HEK293 (cell line): Measurements from ENCODE around the gene TRABD2A.
A peak's percentile ranks its signal among the peaks of the same experiment; 100 is the strongest.

Experiments used
- CTCF ChIA-PET: fragments of 350-600 bp; formaldehyde crosslinking; extraction: SDS; loops from one replicate; lab custom pipeline; 2021; ENCODE audit warnings: antibody characterized with exemption; lab: Yijun Ruan, JAX
- POLR2A ChIA-PET: fragments of 300-600 bp; formaldehyde crosslinking; extraction: SDS; loops from one replicate; lab custom pipeline; 2020; ENCODE audit warnings: antibody characterized with exemption, inconsistent platforms; lab: Yijun Ruan, JAX
- H3K27ac ChIP-seq: fragments of 200-500 bp; sonication (Bioruptor generic); 2 replicates; pipeline ENCODE4 v1.5.1; 2014; ENCODE audit warnings: low read depth, low read length, control low read depth, inconsistent platforms; ENCODE audit errors: extremely low read depth
- H3K36me3 ChIP-seq, 2 experiments: fragments of 200-500 bp in 1 of 2; sonication (Bioruptor generic) in 1 of 2; 1 replicate in 1 of 2; 2 replicates in 1 of 2; pipeline ENCODE4 v1.5.1; 2014 to 2017; ENCODE audit warnings: inconsistent platforms in 2 of 2, low read length in 2 of 2; ENCODE audit not compliant: control insufficient read depth in 2 of 2, insufficient read depth in 1 of 2
- H3K4me1 ChIP-seq: fragments of 200-500 bp; sonication (Bioruptor generic); 2 replicates; pipeline ENCODE4 v1.5.1; 2014; ENCODE audit warnings: mild to moderate bottlenecking, low read length, inconsistent platforms; ENCODE audit not compliant: control insufficient read depth, insufficient read depth
- H3K4me3 ChIP-seq: 2 replicates; pipeline ENCODE4 v1.5.1; 2011; ENCODE audit warnings: low read depth, mild to moderate bottlenecking, control low read depth, low read length, moderate library complexity
- H3K9me3 ChIP-seq: fragments of 200-500 bp; sonication (Bioruptor generic); 2 replicates; pipeline ENCODE4 v1.5.1; 2014; ENCODE audit warnings: low read depth, low read length, inconsistent platforms; ENCODE audit not compliant: control insufficient read depth, insufficient read depth
- HOXA7 ChIP-seq: sonication (generic); formaldehyde crosslinking; IDR thresholded peaks from 2 replicates; pipeline ENCODE4 v1.8.1; 2022; ENCODE audit warnings: missing genetic modification reagents, borderline replicate concordance
- KLF10 ChIP-seq: fragments of 450-650 bp; IDR thresholded peaks from 2 replicates; pipeline ENCODE4 v1.5.1; 2018; ENCODE audit warnings: missing biosample characterization, mild to moderate bottlenecking, missing genetic modification characterization
- MYNN ChIP-seq: fragments of 450-650 bp; formaldehyde crosslinking; IDR thresholded peaks from 2 replicates; pipeline ENCODE4 v1.5.1; 2016; ENCODE audit warnings: missing biosample characterization, missing genetic modification characterization, borderline replicate concordance
- PRDM2 ChIP-seq: fragments of 450-650 bp; formaldehyde crosslinking; IDR thresholded peaks from 2 replicates; pipeline ENCODE4 v1.5.1; 2016; ENCODE audit warnings: missing biosample characterization, missing genetic modification characterization, borderline replicate concordance
- REST ChIP-seq: fragments of 450-650 bp; formaldehyde crosslinking; IDR thresholded peaks from 2 replicates; pipeline ENCODE4 v1.5.1; 2016; ENCODE audit warnings: missing biosample characterization, missing genetic modification characterization
- SCRT2 ChIP-seq: fragments of 450-650 bp; formaldehyde crosslinking; IDR thresholded peaks from 2 replicates; pipeline ENCODE4 v1.5.1; 2016; ENCODE audit warnings: missing biosample characterization, missing genetic modification characterization
- TSHZ1 ChIP-seq: fragments of 450-650 bp; formaldehyde crosslinking; IDR thresholded peaks from 2 replicates; pipeline ENCODE4 v1.5.1; 2016; ENCODE audit warnings: missing biosample characterization, missing genetic modification characterization, borderline replicate concordance
- ZBTB48 ChIP-seq: fragments of 450-650 bp; formaldehyde crosslinking; IDR thresholded peaks from 2 replicates; pipeline ENCODE4 v1.5.1; 2016; ENCODE audit warnings: missing biosample characterization, missing genetic modification characterization
- ZBTB8A ChIP-seq: fragments of 450-650 bp; formaldehyde crosslinking; IDR thresholded peaks from 2 replicates; pipeline ENCODE4 v1.5.1; 2016; ENCODE audit warnings: missing biosample characterization, missing genetic modification characterization
- ZIC2 ChIP-seq: fragments of 450-650 bp; formaldehyde crosslinking; IDR thresholded peaks from 2 replicates; pipeline ENCODE4 v1.5.1; 2016; ENCODE audit warnings: missing biosample characterization, missing genetic modification characterization
- ZNF133 ChIP-seq: fragments of 450-650 bp; formaldehyde crosslinking; IDR thresholded peaks from 2 replicates; pipeline ENCODE4 v1.5.1; 2016; ENCODE audit warnings: missing biosample characterization, missing genetic modification characterization
- ZNF146 ChIP-seq: fragments of 450-650 bp; formaldehyde crosslinking; IDR thresholded peaks from 2 replicates; pipeline ENCODE4 v1.5.1; 2016; ENCODE audit warnings: missing biosample characterization, missing genetic modification characterization
- ZNF221 ChIP-seq: fragments of 450-650 bp; formaldehyde crosslinking; IDR thresholded peaks from 2 replicates; pipeline ENCODE4 v1.5.1; 2017; ENCODE audit warnings: missing biosample characterization, missing genetic modification characterization, borderline replicate concordance
- ZNF24 ChIP-seq: fragments of 450-650 bp; formaldehyde crosslinking; IDR thresholded peaks from 2 replicates; pipeline ENCODE4 v1.5.1; 2016; ENCODE audit warnings: missing biosample characterization, missing genetic modification characterization
- ZNF335 ChIP-seq: fragments of 450-650 bp; formaldehyde crosslinking; conservative IDR thresholded peaks from 2 replicates; pipeline ENCODE4 v1.5.1; 2016; ENCODE audit warnings: missing biosample characterization, missing genetic modification characterization
- ZNF394 ChIP-seq: fragments of 450-650 bp; formaldehyde crosslinking; IDR thresholded peaks from 2 replicates; pipeline ENCODE4 v1.5.1; 2016; ENCODE audit warnings: missing biosample characterization, missing genetic modification characterization, mild to moderate bottlenecking, moderate library complexity, borderline replicate concordance
- ZNF48 ChIP-seq: fragments of 450-650 bp; formaldehyde crosslinking; IDR thresholded peaks from 2 replicates; pipeline ENCODE4 v1.5.1; 2016; ENCODE audit warnings: missing biosample characterization, missing genetic modification characterization
- ZNF510 ChIP-seq: fragments of 450-650 bp; formaldehyde crosslinking; IDR thresholded peaks from 2 replicates; pipeline ENCODE4 v1.5.1; 2018; ENCODE audit warnings: mild to moderate bottlenecking, missing genetic modification characterization, missing biosample characterization; ENCODE audit not compliant: insufficient replicate concordance
- ZNF548 ChIP-seq: fragments of 450-650 bp; formaldehyde crosslinking; IDR thresholded peaks from 2 replicates; pipeline ENCODE4 v1.5.1; 2016; ENCODE audit warnings: missing biosample characterization, missing genetic modification characterization
- ZNF600 ChIP-seq: fragments of 450-650 bp; formaldehyde crosslinking; IDR thresholded peaks from 2 replicates; pipeline ENCODE4 v1.5.1; 2016; ENCODE audit warnings: missing biosample characterization, missing genetic modification characterization
- ZNF701 ChIP-seq: fragments of 450-650 bp; formaldehyde crosslinking; IDR thresholded peaks from 2 replicates; pipeline ENCODE4 v1.5.1; 2016; ENCODE audit warnings: missing biosample characterization, missing genetic modification characterization
- ZSCAN5A ChIP-seq: fragments of 450-650 bp; formaldehyde crosslinking; IDR thresholded peaks from 2 replicates; pipeline ENCODE4 v1.5.1; 2016; ENCODE audit warnings: missing biosample characterization, missing genetic modification characterization

TRABD2A gene

GRCh38 chr2:84882775-84883550 is 2.1 kb upstream of the TRABD2A start (continued):
- TF ChIP-seq PRDM2 (tag by site-specific recombination) (no peak), ZNF701 (tag by site-specific recombination) (no peak), MYNN (tag by site-specific recombination) (no peak), ZBTB48 (tag by site-specific recombination) (no peak), ZNF48 (tag by site-specific recombination) (no peak), ZNF510 (no peak), ZNF548 (no peak)

- Histone ChIP-seq H3K9me3 (no peaks in the 10 kb centered on the region), H3K27ac (no peak overlapping the region), H3K36me3 (no peaks in the 10 kb centered on the region), H3K4me3 (no peak overlapping the region), H3K4me1 (no peaks in the 10 kb centered on the region)
- ChIA-PET CTCF (interaction anchor here (0.6 to 3.3 kb wide), 25 partner anchors 8 to 928 kb away, joined by 3 to 27 read pairs (median 4); no protein-coding TSS in a partner anchor), POLR2A (interaction anchor here (3.8 kb wide), 1 partner anchor 23 kb away, joined by 21 read pairs; the partner anchor contains the start of gene TMSB10)
- TF ChIP-seq HOXA7 (CRISPR knock-in tag) (no peak), ZIC2 (tag by site-specific recombination) (no peak), ZNF221 (tag by site-specific recombination) (no peak), ZNF133 (tag by site-specific recombination) (no peak), ZNF394 (tag by site-specific recombination) (peak; percentile 98), ZNF335 (peak; percentile 92), SCRT2 (no peak), REST (no peak), TSHZ1 (tag by site-specific recombination) (no peak), ZBTB8A (tag by site-specific recombination) (0 out of 2 replicates have a peak, but pooled peaks have one; percentile 2), ZNF600 (no peak), ZNF24 (no peak), ZSCAN5A (tag by site-specific recombination) (no peak), ZNF146 (tag by site-specific recombination) (no peak), KLF10 (tag by site-specific recombination) (no peak)
Observed at GRCh38 chr2:84882414-84882738, 1.5 kb upstream of the TRABD2A start.
